HG03460 (cell line): ENCODE data around the gene ZNF490.
"Not testable (repeated sequence)": the region's sequence is repeated elsewhere in the genome, so short reads cannot be mapped to it uniquely, and the experiment has no call there.

Experiments
- ATAC-seq: cut with Tn5 transposase; IDR thresholded peaks from one replicate; pipeline ENCODE4 v1.9.1; 2021; ENCODE audit not compliant: unreplicated experiment

ZNF490 gene

DNA sequence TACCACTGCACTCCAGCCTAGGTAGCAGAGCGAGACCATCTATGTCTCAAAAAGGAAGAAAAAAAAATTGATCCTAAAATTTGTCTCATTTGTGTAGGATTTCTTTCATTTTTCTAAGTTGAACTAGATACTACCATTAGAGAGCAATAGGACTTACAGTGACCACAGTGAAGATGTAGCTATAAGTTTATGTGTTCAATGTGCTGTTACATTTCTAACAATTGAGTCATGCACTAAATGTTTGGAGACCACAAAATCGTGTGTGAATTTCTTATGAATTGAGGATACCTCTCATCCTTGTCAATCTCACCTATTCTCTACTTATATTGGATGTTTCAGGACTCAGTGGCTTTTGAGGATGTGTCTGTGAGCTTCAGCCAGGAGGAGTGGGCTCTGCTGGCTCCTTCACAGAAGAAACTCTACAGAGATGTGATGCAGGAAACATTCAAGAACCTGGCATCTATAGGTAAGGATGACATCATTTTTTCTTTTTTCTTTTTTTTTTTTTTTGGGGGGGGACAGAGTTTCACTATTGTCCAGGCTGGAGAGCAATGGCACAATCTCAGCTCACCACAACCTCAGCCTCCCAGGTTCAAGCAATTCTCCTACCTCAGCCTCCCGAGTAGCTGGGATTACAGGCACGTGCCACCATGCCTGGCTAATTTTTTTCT lies 12.9 kb upstream of the ZNF490 start:
- no peak for ATAC-seq

DNA sequence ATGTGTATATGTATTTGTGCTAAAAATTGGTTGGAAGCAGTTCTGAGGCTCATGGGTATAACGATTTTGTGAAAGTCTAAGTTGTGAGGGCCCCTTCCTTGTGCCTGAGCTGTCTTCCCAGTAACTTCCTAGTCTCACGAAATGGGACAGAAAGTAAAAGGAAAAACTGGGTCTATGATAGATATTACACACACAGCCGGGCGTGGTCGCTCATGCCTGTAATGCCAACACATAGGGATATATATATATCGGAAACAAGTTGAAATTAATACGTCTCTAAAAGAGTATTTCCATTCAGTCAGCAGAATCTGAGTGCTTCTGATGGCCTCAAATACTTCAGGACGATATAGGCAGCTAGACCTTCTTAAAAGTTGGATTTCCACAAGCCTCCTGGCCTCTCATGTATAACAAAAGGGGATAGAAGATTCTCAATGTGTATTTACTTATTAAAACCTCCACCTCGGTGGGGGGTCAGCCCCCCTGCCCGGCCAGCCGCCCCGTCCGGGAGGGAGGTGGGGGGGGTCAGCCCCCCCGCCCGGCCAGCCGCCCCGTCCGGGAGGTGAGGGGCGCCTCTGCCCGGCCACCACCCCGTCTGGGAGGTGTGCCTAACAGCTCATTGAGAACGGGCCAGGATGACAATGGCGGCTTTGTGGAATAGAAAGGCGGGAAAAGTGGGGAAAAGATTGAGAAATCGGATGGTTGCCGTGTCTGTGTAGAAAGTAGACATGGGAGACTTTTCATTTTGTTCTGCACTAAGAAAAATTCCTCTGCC lies 10.8 kb upstream of the ZNF490 start:
- ATAC-seq, result not testable (repeated sequence)

DNA sequence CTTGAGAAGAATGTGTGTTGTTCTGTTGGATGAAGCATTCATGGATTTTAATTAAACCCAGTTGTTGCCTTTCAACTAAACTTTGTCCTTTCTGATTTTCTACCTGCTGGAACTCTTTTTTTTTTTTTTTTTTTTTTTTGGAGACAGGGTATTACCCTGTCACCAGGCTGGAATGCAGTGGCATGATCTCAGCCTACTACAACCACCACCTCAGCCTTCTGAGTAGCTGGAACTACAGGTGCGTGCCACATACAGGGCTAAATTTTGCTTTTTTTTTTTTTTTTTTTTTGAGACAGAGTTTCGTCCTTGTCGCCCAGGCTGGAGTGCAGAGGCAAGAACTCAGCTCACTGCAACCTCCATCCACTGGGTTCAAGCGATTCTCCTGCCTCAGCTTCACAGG lies 7.0 kb upstream of the ZNF490 start:
- ATAC-seq, result no peak

DNA sequence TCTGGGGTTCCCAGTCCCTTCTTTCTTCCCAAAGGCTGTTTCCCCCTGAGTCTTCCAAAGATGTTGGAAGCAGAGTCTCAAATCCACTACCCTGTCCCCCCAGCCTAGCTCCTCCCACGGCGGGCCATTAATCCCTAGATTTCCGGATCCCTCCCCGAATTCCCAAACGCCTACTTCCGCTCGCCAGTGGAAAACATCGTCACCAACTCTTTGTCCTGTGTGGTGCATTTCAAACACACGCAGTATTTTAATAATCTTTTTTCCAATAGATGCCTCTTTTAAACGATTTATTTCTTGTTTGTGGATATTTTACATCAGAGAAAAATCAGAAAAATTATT lies 717 bp upstream of the ZNF490 start:
- no peak for ATAC-seq

DNA sequence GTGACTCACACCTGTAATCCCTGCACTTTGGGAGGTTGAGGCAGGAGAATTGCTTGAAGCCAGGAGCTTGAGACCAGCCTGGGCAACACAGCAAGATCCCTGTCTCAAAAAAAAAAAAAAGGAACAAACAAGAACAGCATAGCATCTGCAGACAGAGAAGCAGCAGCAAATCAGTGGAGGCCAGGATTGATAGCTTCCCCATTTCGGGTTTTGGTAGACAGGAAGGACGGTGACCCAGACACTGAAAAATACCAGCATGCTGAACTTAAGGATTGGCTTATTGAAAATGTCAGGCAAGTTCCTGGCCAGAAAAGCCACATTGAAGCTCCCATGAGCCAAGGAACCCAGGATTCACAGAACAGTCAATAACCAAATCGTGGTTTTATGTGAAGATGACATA lies 3.0 kb downstream of the ZNF490 start:
- no peak for ATAC-seq

DNA sequence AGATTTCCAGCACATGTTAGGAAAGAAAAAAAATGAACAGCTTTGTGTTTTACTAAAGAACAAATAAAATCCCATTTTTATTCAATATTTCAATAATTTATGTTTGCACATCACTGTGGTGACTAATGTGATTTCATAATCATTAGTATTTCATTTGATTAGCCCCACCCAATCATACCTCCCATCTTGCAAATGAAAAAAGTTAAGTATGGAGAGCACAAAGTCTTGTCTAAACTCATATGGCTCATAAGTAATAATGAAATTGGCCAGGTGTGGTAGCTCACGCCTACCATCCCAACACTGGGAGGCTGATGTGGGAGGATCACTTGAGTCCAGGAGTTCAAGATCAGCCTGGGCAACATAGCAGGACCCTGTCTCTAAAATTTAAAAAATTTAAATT lies 3.8 kb downstream of the ZNF490 start:
- ATAC-seq, result no peak

DNA sequence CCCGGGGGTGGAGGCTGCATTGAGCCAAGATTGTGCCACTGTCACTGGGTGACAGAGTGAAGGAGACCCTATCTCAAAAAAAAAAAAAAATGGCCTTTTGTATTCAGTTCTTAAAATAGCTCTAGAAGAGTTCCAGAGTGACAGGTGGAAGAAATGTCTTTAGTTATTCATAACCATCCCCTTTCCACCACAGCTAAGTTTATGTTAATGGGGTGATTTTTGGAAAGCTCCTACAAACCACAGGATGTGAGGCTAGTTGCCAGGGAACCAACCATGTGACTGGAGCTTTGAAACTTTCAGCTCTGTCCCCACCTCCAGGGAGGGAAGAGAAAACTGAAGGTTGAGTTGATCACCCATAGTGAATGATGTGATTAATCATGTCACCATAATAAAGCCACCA lies 6.9 kb downstream of the ZNF490 start:
- ATAC-seq, result no peak

DNA sequence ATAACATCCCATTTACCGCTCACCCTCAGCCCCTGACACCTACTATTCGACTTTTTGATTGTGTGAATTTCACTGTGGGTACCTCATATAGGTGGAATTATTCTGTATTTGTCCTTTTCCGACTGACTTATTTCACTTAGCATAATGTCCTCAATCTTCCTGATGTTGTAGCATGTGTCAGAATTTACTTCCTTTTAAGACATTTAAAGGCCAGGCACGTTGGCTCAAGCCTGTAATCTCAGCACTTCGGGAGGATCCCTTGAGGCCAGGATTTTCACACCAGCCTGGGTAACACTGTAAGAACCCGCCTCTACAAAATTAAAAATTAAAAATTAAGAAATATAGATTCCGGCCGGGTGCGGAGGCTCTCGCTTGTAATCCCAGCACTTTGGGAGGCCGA lies 13.0 kb downstream of the ZNF490 start:
- no peak for ATAC-seq

DNA sequence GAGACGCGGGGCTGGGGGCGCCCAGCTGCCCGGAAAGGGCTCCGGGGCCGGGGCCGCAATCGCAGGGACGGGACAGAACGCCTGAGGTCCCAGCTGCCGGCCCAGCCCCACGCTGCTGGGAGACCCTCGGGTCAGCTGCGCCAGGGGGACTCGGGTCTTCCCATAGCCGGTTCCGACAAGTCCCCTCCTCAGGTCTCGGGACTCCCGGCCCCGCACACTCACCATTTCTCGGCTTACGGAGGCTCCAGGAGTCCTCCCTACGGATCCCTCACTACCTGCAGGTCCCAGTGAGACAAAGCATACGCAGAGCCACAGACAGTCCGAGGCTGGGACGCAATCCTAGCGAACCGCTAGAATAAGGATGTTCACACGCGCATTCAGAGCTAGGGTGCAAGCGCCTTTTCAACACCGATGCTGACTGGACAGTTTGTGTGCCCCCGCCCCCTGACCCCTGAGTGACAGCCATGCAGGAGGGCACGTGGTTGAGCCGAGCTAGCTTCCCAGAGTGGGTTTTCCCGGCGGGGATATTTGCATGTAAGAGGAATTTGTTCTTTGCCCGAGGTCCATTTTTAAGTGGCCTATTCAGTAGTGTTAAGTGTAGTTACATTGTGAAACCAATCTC lies 13.6 kb downstream of the ZNF490 start:
- no peak for ATAC-seq

DNA sequence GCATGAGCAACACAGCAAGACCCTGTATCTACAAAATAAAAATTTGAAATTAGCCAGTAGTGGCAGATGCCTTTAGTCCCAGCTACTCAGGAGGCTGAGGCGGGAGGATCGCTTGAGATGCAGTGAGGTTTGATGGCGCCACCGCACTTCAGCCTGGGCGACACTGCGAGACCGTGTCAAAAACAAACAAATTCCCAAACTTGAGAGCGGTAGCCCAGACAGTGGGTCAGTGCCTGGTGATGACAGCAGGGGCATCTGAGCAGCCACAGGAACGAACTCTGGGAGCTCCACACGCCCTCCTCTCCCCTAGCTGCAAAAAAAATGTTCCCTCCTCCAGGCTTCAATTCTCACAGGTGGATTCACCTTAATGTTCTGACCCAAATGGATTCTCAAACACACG lies 14.1 kb downstream of the ZNF490 start:
- ATAC-seq, result no peak

DNA sequence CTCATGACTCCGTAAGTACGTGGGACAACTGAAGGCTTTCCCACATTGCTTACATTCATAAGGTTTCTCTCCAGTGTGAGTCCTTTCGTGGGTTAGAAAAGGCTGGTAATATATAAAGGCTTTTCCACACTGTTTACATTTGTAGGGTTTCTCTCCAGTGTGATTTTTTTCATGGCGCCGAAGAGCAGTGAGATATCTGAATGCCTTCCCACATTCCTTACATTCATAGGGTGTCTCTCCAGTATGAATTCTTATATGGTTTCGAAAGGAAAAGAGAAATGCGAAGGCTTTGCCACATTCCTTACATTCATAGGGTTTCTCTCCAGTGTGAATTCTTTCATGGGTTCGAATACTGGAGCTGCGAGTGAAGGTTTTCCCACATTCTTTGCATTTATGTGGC lies 29.5 kb downstream of the ZNF490 start:
- ATAC-seq, result no peak

DNA sequence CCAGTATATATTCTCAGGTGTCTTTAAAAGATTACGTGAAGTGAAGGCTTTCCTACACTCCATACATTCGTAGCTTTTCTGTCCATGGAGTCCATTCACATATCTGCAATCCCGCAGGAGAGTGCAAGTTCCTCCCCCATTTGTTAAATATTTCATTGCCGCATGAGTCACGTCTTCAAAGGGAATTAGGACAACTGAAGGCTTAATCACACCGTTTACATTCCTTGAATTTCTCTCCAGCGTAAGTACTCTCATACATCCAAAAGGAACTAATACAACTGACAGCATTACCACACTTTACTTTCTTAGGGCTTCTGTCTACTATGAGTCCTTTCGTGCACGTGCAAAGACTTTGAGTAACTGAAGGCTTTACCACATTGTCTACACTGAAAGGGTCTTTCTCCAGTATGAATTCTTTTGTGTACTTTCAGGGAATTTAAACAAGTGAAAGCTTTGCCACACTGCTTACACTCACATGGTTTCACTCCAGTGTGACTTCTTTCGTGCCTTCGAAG lies 30.4 kb downstream of the ZNF490 start:
- ATAC-seq, result no peak

DNA sequence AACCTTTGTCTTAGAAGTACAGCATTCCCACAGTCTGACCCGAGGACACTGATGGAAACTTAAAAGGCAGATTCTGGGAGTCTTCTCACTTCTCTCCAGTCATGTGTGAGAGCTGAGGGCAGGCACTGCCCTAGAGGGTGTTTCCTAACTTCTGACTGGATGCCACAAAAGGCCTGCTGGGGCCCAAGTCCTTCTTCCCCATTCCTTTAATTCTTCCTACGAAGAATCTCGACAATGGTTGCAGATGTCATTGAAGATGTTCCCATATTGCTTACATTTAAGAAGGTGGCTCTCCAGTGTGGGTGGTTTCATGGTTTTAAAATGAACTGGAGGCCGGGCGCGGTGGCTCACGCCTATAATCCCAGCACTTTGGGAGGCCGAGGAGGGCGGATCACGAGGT lies 32.0 kb downstream of the ZNF490 start:
- ATAC-seq, result no peak

DNA sequence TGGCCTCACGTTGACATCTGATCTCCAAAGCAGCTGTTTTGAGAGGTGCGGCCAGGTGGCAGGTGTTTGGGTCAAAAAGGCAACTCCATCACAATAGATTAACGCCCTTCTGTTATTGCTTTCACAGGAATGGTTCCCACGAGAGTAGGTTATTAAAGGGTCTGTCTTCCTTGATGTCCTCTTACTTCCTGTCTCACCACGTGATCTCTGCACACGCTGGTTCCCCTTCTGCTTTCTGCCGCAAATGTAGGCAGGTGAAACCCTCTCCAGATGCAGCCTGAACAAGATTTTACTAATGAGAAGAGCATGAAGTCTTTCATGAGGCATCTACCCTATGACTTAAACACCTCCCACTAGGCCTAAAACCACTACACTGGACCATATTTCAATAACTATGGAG lies 36.6 kb downstream of the ZNF490 start:
- ATAC-seq, result no peak

DNA sequence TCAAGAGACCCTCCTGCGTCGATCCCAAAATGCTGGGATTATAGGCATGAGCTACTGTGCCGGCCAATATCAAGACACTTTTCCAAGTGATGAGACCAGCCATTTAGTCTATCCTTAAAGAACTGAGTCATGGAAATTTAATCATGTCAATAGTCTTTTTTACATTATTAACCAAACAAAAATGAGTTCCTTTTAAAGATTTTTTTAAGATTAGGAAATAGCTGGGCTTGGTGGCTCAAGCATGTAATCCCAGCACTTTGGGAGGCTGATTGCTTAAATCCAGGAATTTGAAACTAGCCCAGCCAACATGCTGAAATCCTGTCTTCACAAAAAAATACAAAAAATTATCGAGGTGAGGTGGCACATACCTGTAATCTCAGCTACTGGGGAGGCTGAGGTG lies 42.7 kb downstream of the ZNF490 start:
- ATAC-seq, result no peak

DNA sequence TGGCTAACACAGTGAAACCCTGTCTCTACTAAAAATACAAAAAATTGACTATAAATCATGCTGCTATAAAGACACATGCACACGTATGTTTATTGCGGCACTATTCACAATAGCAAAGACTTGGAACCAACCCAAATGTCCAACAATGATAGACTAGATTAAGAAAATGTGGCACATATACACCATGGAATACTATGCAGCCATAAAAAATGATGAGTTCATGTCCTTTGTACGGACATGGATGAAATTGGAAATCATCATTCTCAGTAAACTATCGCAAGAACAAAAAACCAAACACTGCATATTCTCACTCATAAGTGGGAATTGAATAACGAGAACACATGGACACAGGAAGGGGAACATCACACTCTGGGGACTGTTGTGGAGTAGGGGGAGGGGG lies 44.2 kb downstream of the ZNF490 start:
- not testable (repeated sequence) for ATAC-seq

DNA sequence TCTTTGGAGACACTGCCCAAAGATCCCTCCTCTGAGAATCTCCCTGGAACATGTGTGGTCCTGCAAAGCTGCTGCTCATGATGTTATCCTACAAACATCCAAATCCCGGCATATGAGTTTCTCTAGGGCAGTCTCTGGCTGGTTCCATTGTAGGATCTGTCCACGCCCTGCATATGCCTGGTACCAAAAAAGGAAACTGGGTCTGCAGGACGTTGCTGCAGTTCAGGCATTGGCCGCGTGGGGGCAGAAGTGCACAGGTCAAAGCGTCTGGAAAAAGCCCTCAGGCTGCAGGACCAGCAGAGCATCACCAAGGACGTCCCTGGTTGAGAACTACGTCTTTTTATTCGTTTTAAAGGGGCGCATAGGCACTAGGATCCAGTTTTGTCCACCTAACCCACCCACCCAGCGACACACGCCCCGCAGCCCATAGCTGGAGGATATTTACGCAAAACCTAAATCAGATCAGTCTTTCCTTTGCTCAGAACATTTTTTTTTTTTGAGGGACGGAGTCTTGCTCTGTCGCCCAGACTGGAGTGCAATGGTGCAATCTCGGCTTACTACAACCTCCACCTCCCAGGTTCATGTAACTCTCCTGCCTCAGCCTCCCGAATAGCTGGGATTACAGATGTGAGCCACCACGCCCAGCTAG lies 46.5 kb downstream of the ZNF490 start:
- no peak for ATAC-seq

DNA sequence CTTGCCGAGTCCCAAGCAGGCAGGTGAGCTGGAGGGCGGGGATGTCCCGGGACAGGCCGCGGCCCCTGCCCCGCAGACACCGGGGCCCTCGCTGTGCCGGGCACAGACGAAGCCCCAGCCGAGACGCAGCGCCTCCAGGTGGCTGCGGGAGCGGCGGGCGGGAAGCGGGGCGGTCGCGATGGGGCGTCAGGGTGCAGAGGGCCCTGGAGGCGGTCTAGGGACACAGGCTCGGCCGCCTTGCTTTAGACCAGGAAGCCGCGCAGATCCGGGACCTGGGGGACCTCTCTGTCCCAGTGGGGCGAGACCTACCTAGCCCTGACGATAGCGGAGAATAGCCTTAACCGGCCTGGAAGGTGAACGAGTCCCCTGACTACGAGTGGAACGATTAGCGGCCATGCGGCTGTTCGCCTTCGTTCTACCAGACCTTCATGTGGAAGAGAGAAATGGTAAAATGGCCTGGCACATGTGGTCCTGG lies 55.1 kb downstream of the ZNF490 start:
- no peak for ATAC-seq

DNA sequence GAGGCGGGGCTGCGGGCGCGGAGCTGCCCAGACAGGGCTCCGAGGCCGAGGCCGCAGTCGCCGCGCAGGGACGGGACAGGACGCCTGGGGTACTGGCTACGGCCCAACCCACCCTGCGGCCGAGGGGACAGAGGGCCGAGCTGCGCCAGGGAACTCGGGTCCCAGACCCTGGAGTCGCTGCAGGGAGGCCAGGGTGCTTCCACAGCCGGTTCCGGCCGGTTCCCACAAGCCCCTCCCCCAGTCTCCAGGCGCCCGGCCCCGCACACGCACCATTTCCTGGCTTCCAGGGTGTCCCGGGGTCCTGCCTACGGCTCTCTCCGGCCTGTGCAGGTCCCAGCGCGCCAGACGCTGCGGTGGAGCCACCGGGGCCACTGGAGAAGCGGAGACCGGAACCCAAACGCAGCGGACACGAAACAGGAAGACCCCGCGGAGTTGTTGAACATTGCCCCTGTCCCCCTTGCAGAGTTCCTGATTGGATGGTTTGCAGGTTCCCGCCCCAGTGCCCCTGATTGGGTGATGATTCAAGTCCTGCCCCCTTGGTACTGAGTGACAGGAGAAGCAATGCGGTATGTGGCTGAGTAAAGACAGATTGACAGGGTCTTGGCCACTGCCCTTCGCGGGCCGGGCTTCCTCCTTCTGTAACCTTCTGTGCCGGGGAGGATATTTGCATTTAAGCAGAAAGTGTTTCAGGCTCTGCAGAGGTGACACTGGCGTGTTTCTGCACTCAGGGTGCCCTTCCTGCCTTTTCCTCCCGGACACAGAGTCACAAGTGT lies 59.4 kb downstream of the ZNF490 start, which contains the start of gene ZNF564:
Gene ZNF564 (minus strand): TSS at position 423 of the 773 bp plus-strand sequence. CDS start 150 bp downstream, at position 273.
- ATAC-seq, result peak; percentile 94

DNA sequence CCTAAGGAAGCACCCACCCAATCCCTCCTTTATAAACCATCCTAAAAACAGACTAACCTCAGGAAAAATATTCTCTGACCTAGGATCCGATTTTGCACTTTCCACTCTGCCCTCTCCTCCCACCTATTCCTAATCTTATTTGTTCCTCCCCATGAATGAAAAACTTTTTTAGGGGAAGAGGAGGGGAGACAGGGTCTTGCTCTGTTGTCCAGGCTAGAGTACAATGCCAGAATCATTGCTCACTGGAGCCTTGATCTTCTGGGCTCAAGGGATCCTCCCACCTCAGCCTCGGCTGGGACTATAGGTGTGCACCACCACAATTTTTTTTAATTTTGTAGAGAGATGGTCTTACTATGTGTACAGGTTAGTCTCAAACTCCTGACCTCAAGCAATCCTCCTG lies 63.7 kb downstream of the ZNF490 start:
- ATAC-seq, result no peak

DNA sequence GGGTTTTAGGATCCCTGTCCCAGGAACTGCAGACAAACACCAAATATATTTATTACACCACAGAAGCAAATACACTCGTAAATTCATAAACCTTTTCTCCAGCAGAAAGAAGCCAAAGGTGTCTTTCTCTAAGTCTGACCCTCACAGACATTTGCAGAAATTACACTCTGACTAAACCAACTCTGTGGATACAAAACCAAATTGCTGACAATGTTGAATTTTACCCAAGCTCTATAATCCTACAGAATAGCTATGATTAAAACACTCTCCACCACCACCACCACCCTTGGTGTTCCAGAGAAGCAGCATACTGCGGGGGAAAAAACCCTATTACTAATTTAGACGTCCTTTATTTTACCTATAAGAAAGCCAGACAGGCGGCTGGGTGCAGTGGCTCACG lies 64.5 kb downstream of the ZNF490 start:
- no peak for ATAC-seq
